Ishikawa (cell line): ENCODE data around the gene KLF6.

Source experiments
- CEBPB ChIP-seq: IDR thresholded peaks from 2 replicates; pipeline ENCODE4 v1.6.1; 2012
- CREB1 ChIP-seq: IDR thresholded peaks from 2 replicates; pipeline ENCODE4 v1.6.1; 2012; ENCODE audit warnings: low read depth
- EP300 ChIP-seq: IDR thresholded peaks from 2 replicates; pipeline ENCODE4 v1.6.1; 2012; ENCODE audit warnings: borderline replicate concordance
- FOXM1 ChIP-seq: IDR thresholded peaks from 2 replicates; pipeline ENCODE4 v1.6.1; 2012; ENCODE audit warnings: low read depth, borderline replicate concordance
- NFIC ChIP-seq: IDR thresholded peaks from 2 replicates; pipeline ENCODE4 v1.6.1; 2012
- RAD21 ChIP-seq: IDR thresholded peaks from 2 replicates; pipeline ENCODE4 v1.6.1; 2012; ENCODE audit warnings: low read depth
- TAF1 ChIP-seq: IDR thresholded peaks from 2 replicates; pipeline ENCODE4 v1.6.1; 2012; ENCODE audit warnings: low read depth, mild to moderate bottlenecking
- TCF12 ChIP-seq: IDR thresholded peaks from 2 replicates; pipeline ENCODE4 v1.6.1; 2012; ENCODE audit warnings: low read depth
- TEAD4 ChIP-seq: IDR thresholded peaks from 2 replicates; pipeline ENCODE4 v1.6.1; 2012
- YY1 ChIP-seq: IDR thresholded peaks from 2 replicates; pipeline ENCODE4 v1.6.1; 2012; ENCODE audit warnings: low read depth
- ZBTB7A ChIP-seq: IDR thresholded peaks from 2 replicates; pipeline ENCODE4 v1.6.1; 2012; ENCODE audit warnings: low read depth
- TF ChIP-seq, protein P1 (sequence below): IDR thresholded peaks from 2 replicates; pipeline ENCODE4 v1.6.1; 2012
- TF ChIP-seq, protein P2 (sequence below): IDR thresholded peaks from 2 replicates; pipeline ENCODE4 v1.6.1; 2012; ENCODE audit warnings: low read depth, mild to moderate bottlenecking
- TF ChIP-seq, protein P3 (sequence below): IDR thresholded peaks from 2 replicates; pipeline ENCODE4 v1.6.1; 2012

DNA sequence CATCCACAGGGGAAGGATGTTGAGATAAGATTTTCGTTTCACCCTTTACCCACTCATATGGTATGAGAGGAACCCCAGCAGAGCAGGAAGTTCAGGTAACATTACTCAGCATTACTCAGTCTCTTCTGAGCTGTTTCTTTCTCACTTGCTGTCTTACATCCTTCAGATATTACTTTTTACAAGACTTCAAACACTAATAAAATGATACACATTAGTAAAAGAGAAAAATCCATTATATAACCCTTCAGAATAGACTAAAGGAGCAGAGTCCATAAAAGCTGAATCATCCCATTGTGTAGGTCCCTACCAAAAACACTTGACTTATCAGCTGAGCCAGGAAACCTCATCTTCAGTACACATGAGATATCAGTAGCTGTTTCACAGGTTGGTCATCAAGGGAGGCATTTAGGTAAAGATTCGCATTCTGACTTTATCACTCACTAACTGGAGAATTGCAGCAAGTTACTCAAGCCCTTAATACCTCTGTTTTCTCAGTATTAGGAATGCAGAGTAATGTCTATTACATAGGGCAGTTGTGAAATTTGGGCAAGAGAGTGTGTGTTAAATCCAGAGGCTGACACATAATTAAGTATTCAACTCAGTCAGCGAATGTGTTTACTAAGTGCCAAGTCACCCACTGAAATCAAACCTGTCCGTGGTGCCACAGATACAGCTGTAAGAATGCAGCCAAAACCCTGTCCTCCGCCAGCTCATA lies 44.7 kb downstream of the KLF6 start:
- TF ChIP-seq, protein P1, sequence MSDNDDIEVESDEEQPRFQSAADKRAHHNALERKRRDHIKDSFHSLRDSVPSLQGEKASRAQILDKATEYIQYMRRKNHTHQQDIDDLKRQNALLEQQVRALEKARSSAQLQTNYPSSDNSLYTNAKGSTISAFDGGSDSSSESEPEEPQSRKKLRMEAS: no peak
- TF ChIP-seq NFIC: no peak
- no peak for TF ChIP-seq CREB1
- TF ChIP-seq, protein P2, sequence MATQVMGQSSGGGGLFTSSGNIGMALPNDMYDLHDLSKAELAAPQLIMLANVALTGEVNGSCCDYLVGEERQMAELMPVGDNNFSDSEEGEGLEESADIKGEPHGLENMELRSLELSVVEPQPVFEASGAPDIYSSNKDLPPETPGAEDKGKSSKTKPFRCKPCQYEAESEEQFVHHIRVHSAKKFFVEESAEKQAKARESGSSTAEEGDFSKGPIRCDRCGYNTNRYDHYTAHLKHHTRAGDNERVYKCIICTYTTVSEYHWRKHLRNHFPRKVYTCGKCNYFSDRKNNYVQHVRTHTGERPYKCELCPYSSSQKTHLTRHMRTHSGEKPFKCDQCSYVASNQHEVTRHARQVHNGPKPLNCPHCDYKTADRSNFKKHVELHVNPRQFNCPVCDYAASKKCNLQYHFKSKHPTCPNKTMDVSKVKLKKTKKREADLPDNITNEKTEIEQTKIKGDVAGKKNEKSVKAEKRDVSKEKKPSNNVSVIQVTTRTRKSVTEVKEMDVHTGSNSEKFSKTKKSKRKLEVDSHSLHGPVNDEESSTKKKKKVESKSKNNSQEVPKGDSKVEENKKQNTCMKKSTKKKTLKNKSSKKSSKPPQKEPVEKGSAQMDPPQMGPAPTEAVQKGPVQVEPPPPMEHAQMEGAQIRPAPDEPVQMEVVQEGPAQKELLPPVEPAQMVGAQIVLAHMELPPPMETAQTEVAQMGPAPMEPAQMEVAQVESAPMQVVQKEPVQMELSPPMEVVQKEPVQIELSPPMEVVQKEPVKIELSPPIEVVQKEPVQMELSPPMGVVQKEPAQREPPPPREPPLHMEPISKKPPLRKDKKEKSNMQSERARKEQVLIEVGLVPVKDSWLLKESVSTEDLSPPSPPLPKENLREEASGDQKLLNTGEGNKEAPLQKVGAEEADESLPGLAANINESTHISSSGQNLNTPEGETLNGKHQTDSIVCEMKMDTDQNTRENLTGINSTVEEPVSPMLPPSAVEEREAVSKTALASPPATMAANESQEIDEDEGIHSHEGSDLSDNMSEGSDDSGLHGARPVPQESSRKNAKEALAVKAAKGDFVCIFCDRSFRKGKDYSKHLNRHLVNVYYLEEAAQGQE: no peak
- no peak for TF ChIP-seq TAF1
- TF ChIP-seq YY1: no peak
- no peak for TF ChIP-seq RAD21
- TF ChIP-seq, protein P3, sequence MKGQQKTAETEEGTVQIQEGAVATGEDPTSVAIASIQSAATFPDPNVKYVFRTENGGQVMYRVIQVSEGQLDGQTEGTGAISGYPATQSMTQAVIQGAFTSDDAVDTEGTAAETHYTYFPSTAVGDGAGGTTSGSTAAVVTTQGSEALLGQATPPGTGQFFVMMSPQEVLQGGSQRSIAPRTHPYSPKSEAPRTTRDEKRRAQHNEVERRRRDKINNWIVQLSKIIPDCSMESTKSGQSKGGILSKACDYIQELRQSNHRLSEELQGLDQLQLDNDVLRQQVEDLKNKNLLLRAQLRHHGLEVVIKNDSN: no peak
- TF ChIP-seq EP300: no peak
- no peak for TF ChIP-seq FOXM1
- no peak for TF ChIP-seq TEAD4
- TF ChIP-seq CEBPB: no peak
- no peak for TF ChIP-seq ZBTB7A
- no peak for TF ChIP-seq TCF12
